ENCODE measurements around the gene ATP2C2.
"Not testable (repeated sequence)": the region's sequence is repeated elsewhere in the genome, so short reads cannot be mapped to it uniquely, and the experiment has no call there.

The ATP2C2 gene

DNA sequence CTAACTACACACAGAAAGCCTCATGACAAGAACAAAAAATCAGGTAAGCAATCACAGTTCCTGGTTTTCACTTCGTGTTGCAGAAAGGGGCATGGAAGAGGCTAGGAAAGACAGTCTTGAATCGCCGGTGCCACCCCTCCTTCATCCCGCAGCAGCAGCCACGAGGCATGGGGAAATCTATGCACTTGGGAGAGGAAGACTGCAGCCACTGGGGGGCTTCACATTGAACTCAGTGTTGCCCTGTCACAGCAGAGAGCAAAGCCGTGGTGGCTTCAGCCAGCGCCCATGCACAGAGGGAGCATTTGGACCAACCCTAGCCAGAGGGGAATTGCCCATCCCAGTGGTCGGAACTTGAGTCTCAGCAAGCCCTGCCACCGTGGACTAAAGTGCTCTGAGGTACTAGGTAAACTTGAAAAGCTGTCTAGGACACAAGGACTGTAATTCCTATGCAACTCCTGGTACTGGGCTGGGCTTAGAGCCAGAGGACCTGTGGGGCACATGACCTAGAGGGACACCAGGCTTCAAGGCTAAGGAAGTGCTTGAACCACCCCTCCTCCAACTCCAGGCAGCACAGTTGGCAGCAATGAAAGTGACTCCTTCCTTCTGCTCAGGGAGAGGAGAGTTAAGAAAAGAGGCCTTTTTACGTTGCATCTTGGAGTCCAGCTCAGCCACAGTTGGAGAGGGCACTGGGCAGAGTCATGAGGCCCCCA is 35.2 kb upstream of the ATP2C2 start:
- intact Hi-C loops (cut with micrococcal nuclease): no loop called here
- Mint-ChIP-seq H3K4me1 (ENCODE audit: low read depth) (peaks cover 5% of the 10 kb centered on the region), H3K9me3 (peaks cover 13% of the 10 kb centered on the region), H3K4me3 (no peak overlapping the region), H3K36me3 (ENCODE audit: low read depth) (no peaks in the 10 kb centered on the region), H3K27me3 (peaks cover 6% of the 10 kb centered on the region), H3K27ac (no peak overlapping the region)

DNA sequence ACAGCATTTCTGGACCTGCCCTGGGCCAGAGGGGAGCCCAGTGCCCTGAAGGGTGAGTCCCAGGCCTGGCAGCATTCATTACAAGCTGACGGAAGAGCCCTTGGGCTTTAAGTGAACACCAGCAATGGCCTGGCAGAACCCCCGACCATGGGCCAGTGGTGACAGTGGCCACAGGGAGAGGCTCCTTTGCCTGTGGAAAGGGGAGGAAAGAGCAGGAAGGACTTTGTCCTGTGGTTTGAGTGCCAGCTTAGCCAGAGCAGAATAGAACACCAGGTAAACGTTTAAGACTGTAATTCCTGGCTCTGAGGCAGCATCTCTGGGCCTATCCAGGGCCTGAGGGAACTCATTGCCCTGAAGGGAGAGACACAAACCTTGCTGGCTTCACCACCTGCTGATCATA is 34.3 kb upstream of the ATP2C2 start:
- intact Hi-C loops (cut with micrococcal nuclease): no loop called here
- H3K27ac Mint-ChIP-seq: no peak overlapping the region
- no peaks in the 10 kb centered on the region for H3K36me3 Mint-ChIP-seq (ENCODE audit: low read depth)

DNA sequence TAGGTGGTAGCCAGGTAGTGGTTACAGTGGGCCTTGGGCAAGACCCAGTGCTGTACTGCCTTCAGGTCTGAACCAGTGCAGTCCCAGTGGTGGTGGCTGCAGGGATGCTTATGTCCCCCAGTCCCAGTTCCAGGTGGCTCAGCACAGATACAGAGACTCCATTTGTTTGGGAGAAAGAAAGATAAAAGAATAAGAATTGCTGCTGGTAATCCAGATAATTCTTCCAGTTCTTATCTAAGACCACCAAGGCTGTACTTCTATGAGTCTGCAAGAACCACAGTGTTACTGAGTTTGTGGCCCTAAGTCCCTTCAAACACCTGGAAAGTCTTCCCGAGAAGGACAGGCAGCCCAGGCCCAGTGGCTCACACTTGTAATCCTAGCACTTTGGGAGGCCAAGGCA is 33.9 kb upstream of the ATP2C2 start:
- H3K4me1 Mint-ChIP-seq (ENCODE audit: low read depth): peaks cover 5% of the 10 kb centered on the region
- H3K4me3 Mint-ChIP-seq: no peak overlapping the region
- no peaks in the 10 kb centered on the region for H3K36me3 Mint-ChIP-seq (ENCODE audit: low read depth)
- intact Hi-C loops (cut with micrococcal nuclease): no loop called here
- H3K27me3 Mint-ChIP-seq: peaks cover 11% of the 10 kb centered on the region
- H3K9me3 Mint-ChIP-seq: peaks cover 13% of the 10 kb centered on the region
- H3K27ac Mint-ChIP-seq: no peak overlapping the region

More for the DNA sequence above, 34.3 kb upstream of the ATP2C2 start:
- peaks cover 5% of the 10 kb centered on the region for H3K4me1 Mint-ChIP-seq (ENCODE audit: low read depth)
- H3K4me3 Mint-ChIP-seq: no peak overlapping the region
- H3K9me3 Mint-ChIP-seq: peaks cover 13% of the 10 kb centered on the region
- peaks cover 8% of the 10 kb centered on the region for H3K27me3 Mint-ChIP-seq

DNA sequence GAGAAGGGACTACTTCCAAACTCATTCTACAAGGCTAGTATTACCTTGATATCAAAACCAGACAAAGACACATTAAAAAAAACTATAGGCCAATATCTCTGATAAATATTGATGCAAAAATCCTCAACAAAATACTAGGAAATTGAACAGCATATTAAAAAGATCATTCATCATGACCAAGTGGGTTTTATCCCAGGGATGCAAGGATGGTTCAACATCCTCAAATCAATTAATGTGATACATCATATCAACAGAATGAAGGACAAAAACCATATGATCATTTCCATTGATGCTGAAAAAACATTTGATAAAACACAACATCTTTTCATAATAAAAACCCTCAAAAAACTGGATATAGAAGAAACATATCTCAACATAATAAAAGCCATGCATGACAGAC is 31.1 kb upstream of the ATP2C2 start:
- H3K4me1 Mint-ChIP-seq (ENCODE audit: low read depth); H3K36me3 Mint-ChIP-seq (ENCODE audit: low read depth); H3K4me3 Mint-ChIP-seq; H3K27ac Mint-ChIP-seq; intact Hi-C loops (cut with micrococcal nuclease): not testable (repeated sequence)
- H3K9me3 Mint-ChIP-seq: peaks cover 13% of the 10 kb centered on the region
- peaks cover 11% of the 10 kb centered on the region for H3K27me3 Mint-ChIP-seq

DNA sequence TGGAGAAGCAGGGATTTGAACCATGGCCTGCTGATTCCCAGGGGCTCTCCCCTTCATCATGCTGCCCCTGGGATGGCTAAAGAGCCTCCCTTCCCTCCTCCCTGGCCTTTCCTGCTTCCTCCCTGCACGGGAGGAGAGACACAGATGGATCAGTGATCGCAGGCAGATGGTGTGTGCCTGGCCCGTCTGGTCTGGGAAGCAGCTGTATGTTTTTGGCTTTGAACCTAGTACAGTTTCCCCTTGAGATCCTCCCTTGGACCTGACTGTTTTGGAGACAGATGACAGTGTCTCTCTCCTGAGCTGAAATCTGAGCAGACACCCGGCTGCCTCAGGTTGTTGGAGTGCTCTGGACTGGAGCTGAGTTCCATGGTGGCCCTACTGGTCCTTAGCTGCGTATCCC is 29.0 kb upstream of the ATP2C2 start:
- no peak overlapping the region for H3K4me3 Mint-ChIP-seq
- H3K4me1 Mint-ChIP-seq (ENCODE audit: low read depth): peaks cover 10% of the 10 kb centered on the region
- H3K27ac Mint-ChIP-seq: no peak overlapping the region
- intact Hi-C loops (cut with micrococcal nuclease): no loop called here
- peaks cover 13% of the 10 kb centered on the region for H3K9me3 Mint-ChIP-seq
- H3K27me3 Mint-ChIP-seq: peaks cover 12% of the 10 kb centered on the region
- H3K36me3 Mint-ChIP-seq (ENCODE audit: low read depth): no peaks in the 10 kb centered on the region

DNA sequence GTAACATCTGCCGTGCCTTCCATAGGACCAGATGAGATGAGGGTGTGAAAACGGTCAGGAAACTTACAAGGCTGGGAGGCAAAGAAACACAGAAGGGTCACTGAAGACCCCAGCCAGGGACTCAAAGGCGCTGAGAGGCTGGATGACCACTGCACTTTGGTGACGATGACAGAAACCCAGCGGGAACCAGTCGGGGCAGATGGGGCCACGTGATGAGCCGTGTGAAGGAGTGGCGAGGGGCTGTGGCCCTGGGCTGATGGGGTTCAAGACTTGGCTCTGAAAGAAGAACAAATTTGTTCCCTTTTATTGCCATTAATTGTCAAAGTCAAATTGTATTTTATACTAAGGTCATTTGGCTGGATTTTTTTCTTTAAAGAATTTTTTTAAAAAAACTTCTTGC is 28.6 kb upstream of the ATP2C2 start:
- Mint-ChIP-seq H3K9me3 (peaks cover 13% of the 10 kb centered on the region), H3K4me1 (ENCODE audit: low read depth) (peaks cover 11% of the 10 kb centered on the region), H3K27ac (no peak overlapping the region)

DNA sequence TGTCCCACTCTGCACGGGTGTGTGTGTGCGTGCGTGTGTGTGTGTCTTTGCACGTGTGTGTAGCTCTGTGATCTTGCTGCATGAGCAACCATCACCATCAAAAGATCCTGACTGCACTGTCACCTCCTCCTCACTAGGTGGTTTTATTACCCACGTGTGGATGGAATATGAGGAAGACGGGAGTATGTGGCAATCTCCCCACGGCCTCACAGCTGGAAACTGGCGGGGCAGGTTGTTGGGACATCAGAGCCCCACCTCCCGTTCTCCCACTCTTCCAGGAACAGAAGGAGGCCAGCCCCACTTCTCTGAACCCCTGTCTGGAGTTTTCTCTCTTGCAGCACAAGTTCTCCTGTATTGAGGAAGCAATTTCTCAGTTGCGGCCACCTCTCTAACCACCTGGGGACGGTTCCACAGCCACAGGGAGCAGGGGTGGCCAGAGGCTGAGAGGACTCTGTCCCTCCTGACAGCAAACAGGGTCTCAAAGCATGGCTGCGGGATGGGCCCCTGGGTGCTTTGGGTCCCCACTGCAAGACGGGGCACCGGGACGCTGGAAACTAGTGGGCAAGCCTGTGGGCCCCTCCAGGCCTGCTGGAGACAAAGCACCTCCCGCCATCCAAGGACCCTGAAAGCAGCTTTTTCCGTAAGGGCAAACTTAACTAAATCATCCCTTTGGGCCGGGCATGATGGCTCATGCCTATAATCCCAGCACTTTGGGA is 27.9 kb upstream of the ATP2C2 start:
- peaks cover 13% of the 10 kb centered on the region for H3K9me3 Mint-ChIP-seq
- no peaks in the 10 kb centered on the region for H3K36me3 Mint-ChIP-seq (ENCODE audit: low read depth)
- no peak overlapping the region for H3K27ac Mint-ChIP-seq
- H3K4me3 Mint-ChIP-seq: no peak overlapping the region
- peaks cover 11% of the 10 kb centered on the region for H3K4me1 Mint-ChIP-seq (ENCODE audit: low read depth)
- intact Hi-C loops (cut with micrococcal nuclease): no loop called here
- peaks cover 12% of the 10 kb centered on the region for H3K27me3 Mint-ChIP-seq

More for the DNA sequence above, 28.6 kb upstream of the ATP2C2 start:
- Mint-ChIP-seq H3K27me3 (peaks cover 13% of the 10 kb centered on the region), H3K36me3 (ENCODE audit: low read depth) (no peaks in the 10 kb centered on the region), H3K4me3 (no peak overlapping the region)
- intact Hi-C loops (cut with micrococcal nuclease): no loop called here

DNA sequence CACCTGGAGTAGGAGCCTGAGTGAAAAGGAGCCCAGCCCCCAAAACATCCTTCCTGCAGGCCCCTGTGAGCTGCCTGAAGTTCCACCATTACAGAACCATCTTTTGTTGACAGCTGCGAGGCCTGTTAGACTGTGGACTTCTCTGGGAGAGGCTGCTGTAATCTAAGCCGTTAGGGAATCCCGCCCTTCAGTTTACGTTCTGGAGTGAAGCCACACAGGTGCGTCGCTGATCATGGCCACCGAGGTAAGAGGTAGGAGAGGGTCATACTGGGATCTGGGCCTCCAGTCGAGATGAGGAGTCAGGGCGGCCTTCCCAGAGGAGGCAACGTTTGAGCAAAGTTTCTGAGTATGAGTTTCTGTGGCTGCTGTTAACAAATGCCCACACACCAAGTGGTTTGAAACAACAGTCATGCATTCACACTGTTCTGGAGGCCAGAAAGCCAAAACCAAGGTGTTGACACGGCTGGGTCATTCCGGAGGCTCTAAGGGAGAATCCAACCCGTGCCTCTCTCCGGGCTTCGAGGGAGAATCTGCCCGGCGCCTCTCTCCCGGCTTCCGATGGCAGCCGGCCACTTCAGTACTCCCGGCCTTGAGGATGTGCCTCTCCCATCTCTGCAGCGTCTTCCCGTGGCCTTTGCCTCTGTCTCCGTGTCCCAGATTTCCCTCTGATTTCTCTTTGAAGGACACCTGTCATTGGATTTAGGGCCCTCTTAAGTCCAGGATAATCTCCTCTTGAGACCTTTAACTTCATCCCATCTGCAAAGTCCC is 26.6 kb upstream of the ATP2C2 start:
- intact Hi-C loops (cut with micrococcal nuclease): no loop called here
- H3K27me3 Mint-ChIP-seq: peaks cover 13% of the 10 kb centered on the region
- peaks cover 11% of the 10 kb centered on the region for H3K4me1 Mint-ChIP-seq (ENCODE audit: low read depth)
- H3K27ac Mint-ChIP-seq: no peak overlapping the region
- no peaks in the 10 kb centered on the region for H3K36me3 Mint-ChIP-seq (ENCODE audit: low read depth)
- H3K4me3 Mint-ChIP-seq: no peak overlapping the region
- H3K9me3 Mint-ChIP-seq: peaks cover 12% of the 10 kb centered on the region

DNA sequence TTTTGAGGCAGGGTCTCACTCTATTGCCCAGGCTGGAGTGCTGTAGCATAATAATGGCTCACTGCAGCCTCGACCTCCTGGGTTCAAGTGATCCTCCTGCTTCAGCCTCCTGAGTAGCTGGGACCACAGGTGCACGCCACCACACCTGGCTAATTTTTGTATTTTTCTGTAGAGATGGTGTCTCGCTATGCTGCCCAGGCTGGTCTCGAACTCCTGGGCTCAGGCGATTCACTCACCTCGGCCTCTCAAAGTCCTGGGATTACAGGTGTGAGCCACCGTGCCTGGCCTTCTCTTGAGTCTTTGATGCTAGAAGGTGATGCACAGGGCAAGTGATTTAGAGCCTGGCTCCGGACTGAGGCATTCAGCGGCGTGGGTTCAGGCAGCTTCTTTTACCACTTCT is 24.5 kb upstream of the ATP2C2 start:
- Mint-ChIP-seq H3K4me1 (ENCODE audit: low read depth) (peaks cover 11% of the 10 kb centered on the region), H3K27me3 (peaks cover 18% of the 10 kb centered on the region)
- H3K36me3 Mint-ChIP-seq (ENCODE audit: low read depth); H3K4me3 Mint-ChIP-seq; intact Hi-C loops (cut with micrococcal nuclease); H3K27ac Mint-ChIP-seq; H3K9me3 Mint-ChIP-seq: not testable (repeated sequence)

DNA sequence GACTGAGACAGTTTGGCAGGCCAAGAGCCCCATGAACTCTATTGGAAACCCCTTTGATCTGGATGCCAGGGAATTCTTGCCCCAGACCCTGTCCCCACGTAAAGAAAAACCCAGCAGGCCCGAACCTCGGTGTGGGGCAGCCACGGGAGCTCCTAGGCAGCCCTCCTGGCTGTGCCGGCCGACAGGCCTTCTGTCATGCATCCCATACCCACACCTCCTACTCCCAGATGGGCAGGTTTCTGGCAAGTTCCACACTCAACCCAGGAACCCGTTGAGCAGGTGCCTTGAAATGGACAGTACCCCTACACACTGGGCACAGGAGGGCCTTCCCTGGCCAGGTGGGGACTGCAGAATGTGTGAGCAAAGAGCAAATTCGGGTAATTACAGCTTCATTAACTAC is 23.6 kb upstream of the ATP2C2 start:
- H3K27me3 Mint-ChIP-seq: peaks cover 20% of the 10 kb centered on the region
- H3K9me3 Mint-ChIP-seq: no peaks in the 10 kb centered on the region
- H3K4me1 Mint-ChIP-seq (ENCODE audit: low read depth): peaks cover 11% of the 10 kb centered on the region
- H3K36me3 Mint-ChIP-seq (ENCODE audit: low read depth): no peaks in the 10 kb centered on the region
- H3K27ac Mint-ChIP-seq: no peak overlapping the region
- H3K4me3 Mint-ChIP-seq: no peak overlapping the region
- intact Hi-C loops (cut with micrococcal nuclease): no loop called here

DNA sequence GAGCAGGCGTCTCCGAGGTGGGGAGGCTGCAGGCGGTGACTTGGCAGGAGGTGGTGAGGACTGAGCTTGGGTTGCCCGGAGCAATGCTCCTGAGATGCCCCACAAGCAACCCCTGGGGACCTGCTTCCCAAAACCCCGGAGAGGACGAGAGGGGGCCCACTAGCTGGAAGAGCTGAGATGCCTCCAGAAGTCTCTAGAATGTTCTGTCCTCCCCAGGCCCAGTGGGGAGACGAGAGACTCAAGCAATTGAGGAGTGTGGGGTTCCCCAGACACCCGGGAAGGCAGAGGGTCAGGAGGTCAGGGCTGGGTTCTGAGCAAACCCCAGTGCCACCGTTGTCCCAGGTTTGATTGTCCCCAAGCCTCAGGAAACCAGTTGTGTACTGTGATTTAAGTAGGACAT is 21.2 kb upstream of the ATP2C2 start:
- peaks cover 5% of the 10 kb centered on the region for H3K4me1 Mint-ChIP-seq (ENCODE audit: low read depth)
- no peaks in the 10 kb centered on the region for H3K9me3 Mint-ChIP-seq
- peaks cover 21% of the 10 kb centered on the region for H3K27me3 Mint-ChIP-seq
- no peak overlapping the region for H3K27ac Mint-ChIP-seq
- no peaks in the 10 kb centered on the region for H3K36me3 Mint-ChIP-seq (ENCODE audit: low read depth)
- no peak overlapping the region for H3K4me3 Mint-ChIP-seq
- intact Hi-C loops (cut with micrococcal nuclease): no loop called here

DNA sequence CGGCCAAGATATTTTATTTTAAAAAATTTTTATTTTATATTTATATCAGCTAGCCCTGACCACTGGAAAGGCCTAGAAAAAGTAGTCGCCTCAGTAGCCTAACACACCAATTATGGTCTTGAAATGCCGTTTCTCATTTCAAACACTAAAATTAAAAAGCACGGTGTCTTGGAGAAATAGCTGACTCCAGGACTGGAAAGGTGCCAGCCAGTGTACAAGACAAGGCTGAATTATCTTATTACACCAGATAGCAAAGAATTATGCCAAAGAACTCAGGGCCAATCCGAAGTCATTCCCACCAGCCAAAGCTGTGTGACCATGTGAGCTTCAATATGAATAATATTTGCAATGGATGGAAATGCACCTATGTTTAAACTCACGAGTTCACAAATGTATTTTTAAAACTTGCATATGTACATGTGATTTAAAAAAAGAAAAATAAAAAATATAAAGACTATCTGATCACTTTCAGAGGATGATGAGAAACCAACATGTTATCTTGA is 19.9 kb upstream of the ATP2C2 start:
- Mint-ChIP-seq H3K27me3 (peaks cover 22% of the 10 kb centered on the region), H3K36me3 (ENCODE audit: low read depth) (no peaks in the 10 kb centered on the region), H3K9me3 (no peaks in the 10 kb centered on the region), H3K4me3 (no peak overlapping the region), H3K27ac (no peak overlapping the region), H3K4me1 (ENCODE audit: low read depth) (peaks cover 5% of the 10 kb centered on the region)
- intact Hi-C loops (cut with micrococcal nuclease): no loop called here

DNA sequence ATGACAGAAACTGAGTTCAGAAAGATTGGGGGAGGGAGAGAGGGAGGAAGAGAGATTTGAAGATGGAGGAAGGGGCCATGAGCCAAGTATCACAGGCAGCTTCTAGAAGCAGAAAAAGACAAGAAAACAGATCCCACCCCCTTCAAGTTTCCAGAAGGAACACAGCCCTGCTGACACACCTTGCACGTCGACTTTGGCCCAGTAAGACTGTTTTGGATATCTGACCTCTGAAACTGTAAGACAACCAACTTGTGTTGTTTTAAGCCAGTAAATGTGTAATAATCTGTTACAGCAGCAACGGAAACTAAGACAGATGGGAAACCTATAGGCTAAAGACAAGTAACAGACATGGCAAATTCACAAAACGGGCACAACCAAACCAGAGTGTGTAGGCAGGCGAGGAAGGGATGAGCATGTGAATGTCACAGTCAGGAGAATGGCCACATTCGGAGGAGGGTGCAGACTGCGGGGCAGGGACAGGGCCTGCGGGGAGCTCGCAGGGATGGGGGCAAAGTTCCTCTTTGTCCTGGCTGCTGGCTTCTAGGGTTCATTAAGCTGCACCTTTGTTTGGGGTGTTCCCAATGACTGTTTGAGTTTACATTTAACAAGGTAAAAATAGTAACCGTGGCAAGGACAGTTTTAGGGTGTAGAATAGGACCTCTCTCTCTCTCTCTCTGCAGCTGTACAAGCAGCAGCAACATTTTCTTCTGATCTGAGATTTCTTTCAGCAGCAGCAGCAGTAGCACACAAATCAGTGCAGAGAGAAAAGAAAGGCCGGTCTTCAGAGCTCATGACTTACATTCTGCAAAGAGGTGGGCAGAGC is 18.3 kb upstream of the ATP2C2 start:
- H3K27ac Mint-ChIP-seq: no peak overlapping the region

More for the DNA sequence above, 18.3 kb upstream of the ATP2C2 start:
- no peak overlapping the region for H3K4me3 Mint-ChIP-seq
- peaks cover 5% of the 10 kb centered on the region for H3K4me1 Mint-ChIP-seq (ENCODE audit: low read depth)
- peaks cover 25% of the 10 kb centered on the region for H3K27me3 Mint-ChIP-seq
- no peaks in the 10 kb centered on the region for H3K9me3 Mint-ChIP-seq
- no peaks in the 10 kb centered on the region for H3K36me3 Mint-ChIP-seq (ENCODE audit: low read depth)
- intact Hi-C loops (cut with micrococcal nuclease): no loop called here

Measured in dendritic cell treated with granulocyte-macrophage colony-stimulating factor and Interleukin-4, amounts not matched to agents 40 ng/mL and 50 ng/mL, for 4 days (primary cell).